Measurements from ENCODE around the gene NKX3-2.

DNA sequence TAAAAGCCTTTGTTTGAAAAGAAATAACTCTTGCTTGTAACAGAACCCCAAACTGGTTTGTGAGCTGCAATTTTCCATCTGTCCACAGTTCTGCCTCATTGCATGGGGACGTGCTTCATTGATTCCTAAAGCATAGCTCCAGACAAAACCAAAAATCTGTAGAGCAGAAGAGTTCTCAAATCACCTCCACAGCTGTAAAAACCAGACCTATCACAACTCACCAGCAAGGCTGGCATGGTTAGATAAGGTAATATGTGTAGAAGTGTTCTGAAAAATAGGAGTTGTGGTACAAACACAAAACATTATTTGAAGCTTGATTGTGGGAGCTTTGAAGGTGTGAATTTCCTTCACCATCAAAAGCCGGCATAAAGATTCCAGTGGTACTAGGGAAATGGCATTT is 47.7 kb downstream of the NKX3-2 start:
- TF ChIP-seq, protein P1, sequence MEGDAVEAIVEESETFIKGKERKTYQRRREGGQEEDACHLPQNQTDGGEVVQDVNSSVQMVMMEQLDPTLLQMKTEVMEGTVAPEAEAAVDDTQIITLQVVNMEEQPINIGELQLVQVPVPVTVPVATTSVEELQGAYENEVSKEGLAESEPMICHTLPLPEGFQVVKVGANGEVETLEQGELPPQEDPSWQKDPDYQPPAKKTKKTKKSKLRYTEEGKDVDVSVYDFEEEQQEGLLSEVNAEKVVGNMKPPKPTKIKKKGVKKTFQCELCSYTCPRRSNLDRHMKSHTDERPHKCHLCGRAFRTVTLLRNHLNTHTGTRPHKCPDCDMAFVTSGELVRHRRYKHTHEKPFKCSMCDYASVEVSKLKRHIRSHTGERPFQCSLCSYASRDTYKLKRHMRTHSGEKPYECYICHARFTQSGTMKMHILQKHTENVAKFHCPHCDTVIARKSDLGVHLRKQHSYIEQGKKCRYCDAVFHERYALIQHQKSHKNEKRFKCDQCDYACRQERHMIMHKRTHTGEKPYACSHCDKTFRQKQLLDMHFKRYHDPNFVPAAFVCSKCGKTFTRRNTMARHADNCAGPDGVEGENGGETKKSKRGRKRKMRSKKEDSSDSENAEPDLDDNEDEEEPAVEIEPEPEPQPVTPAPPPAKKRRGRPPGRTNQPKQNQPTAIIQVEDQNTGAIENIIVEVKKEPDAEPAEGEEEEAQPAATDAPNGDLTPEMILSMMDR (conservative IDR thresholded peaks at IDR 0.05; ENCODE audit: low read length), result no peak
- TF ChIP-seq EZH2phosphoT487 (IDR thresholded peaks at IDR 0.05; ENCODE audit: borderline replicate concordance, low read depth, low read length), result no peak
